ENCODE data around the gene TSPAN17.

Gene TSPAN17

DNA sequence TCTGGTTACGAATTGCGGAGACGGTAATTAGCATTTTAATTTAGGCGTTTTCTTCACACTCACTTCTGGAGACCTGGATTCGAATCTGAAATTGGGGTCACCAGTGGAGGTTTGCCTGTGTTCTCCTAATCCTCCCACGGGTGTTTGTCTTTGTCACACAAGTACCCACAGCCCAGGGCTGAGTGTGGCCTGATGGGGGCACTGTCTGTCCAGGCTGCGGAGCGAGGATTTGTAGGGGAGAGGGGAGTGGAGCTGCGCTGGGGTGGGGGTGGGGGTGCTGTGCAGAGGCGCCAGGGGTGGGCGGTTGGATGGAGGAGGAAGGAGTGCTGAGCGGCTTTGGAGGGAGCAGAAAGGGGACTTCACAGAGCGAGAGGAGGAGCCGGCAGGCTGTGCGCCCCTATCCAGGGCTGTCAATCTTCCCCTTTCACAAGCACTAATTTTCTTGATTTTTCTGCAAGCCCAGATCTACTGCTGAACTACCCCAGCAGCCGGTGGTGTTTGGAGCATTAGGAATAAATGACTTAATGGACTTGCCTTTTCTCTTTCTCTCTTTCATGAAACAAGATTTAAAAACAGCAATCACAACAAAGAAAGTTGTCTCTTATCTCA is 53.1 kb downstream of the TSPAN17 start:
- FAIRE-seq (no peak), DNase-seq (ENCODE audit: insufficient read length, low spot score) (no peak)

DNA sequence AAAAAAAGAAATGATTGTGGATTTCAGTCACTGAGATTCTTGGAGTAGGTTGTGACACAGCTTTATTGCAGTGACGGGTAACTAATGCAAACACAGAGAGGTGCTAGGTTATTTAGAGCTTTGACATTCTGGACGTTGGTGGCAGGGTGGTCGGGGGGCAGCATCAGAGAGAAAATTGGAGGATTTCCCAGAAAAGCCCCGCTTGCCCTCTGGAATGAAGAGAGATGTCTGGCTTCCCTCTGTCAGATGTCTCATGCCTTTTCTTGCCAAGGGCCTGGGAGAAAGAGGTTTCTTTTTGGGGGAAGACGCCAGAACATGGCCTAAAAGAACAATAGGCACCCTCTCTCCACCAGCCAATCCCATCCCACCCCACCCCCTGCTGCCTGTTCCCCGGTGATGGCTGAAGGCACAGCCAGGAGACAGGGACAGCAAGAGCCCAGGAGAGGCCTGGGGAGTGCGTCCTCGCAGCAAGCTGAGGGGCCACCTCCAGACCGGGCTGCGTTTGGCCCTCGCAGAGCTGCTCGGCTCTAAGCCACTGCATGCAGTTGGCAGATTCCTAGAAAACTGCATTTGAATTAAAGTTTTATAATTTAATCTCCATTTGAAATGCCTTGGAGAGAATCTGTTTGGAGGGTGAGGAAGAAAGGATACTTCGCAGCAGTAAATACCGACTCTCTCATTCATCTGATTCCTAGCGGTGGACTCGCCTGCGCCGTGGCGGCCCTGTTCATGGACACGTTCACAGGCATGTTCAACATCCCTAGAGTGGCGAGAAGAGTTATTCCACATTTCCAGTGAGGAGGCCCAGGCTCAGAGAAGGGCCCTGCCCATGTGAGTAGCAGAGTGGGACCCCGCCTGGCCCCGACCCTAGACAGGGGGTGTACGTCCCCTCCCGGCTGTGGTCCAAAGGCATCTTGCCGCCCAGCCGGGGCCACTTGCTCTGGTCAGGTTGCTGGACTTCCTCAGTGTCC is 55.7 kb downstream of the TSPAN17 start:
- DNase-seq (ENCODE audit: insufficient read length, low spot score) (no peak), FAIRE-seq (no peak)

DNA sequence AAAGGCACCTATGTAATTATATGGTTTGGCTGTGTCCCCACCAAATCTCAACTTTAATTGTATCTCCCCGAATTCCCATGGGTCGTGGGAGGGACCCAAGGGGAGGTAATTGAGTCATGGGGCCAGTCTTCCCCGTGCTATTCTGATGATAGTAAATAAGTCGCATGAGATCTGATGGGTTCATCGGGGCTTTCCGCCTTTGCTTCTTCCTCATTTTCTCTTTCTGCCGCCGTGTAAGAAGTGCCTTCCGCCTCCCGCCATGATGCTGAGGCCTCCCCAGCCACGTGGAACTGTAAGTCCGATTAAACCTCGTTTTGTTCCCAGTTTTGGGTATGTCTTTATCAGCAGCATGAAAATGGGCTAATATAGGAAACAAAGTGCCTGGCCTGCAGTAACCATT is 56.6 kb downstream of the TSPAN17 start:
- FAIRE-seq = no peak

DNA sequence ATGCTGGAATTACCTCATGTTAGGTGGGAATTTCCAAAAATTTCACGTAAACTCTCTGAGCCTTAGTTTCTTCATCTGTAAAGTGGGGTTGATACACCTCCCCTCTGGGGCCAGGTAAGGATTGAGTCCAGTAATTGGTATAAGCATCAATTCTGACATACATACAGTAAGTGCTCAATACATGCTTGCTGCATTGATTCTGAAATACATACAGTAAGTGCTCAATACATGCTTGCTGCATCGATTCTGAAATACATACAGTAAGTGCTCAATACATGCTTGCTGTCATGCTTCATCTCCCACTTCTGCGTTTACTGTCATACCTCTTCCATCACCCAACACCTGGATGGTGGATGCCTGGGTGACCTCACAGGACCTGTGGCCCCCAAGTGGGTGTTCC is 57.1 kb downstream of the TSPAN17 start:
- DNase-seq (ENCODE audit: insufficient read length, low spot score) (no peak), FAIRE-seq (no peak)

More for the DNA sequence above, 56.6 kb downstream of the TSPAN17 start:
- DNase-seq (ENCODE audit: insufficient read length, low spot score) = no peak

DNA sequence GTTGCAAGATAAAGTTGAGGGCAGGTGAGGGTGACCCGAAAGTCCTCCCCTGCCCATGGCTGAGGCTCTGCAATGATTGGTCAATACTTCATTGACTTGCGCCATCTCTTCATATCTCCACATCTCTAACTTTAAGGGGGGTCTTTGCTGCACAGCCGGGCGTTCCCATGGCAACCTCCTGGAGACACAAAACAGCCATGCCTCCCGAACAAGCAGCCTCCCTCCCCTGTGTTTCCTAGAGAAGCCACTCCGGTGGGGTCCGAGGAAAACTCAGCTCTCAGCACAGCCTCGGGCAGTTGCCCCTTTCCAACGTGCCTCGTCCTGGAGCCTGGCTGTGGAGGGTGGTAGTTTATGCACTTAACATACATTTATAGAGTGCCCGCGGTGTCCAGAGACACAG is 57.5 kb downstream of the TSPAN17 start:
- no peak for FAIRE-seq
- no peak for DNase-seq (ENCODE audit: insufficient read length, low spot score)

Data from GM19239 (cell line).